ENCODE measurements around the gene LCN12. TPM values are rescaled to one million over a fixed set of nuclear protein-coding genes. Genes with fewer than 3 reads are reported as not detected.

LCN12 gene
- total and polyA plus RNA-seq, 11 donors = 0.46 to 23.7 (median 4.2) TPM

DNA sequence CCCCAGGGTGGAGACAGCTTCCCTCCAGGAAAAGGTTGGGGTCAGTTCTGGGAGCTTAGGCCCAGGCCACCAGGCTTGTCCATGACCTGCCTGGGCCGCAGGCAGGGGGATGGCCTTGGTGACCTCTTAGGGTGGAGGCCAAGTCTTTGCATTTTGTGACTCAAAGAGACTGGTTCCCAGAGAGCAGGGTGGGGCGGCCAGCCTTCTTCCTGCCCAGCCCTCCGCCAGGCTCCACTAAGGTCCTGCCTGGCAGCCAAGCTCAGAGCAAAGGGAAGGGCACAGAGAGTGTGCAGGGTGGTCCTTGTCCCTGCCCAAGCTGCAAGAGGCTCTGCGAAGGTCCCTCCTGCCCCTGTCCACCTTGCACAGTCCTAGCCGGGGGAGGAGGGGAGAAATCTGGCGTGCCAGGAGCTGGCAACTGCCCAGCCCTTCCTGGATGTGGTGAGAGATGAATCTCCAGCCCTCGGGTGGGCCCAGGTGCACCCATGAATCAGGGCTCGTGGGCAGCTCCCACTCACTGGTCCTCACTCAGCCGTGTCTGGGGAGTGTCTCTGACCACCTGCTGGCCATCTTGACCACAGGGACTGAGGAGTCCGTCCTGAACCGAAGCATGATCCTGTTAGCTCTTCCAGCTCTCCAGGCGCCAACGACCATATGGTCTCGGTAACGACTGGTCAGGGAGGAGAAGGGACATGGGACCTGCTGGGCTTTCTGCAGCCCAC, 22.9 kb downstream of the LCN12 start:
- intact Hi-C loops (cut with DNase I) = loop anchor here in 2 of 10 donors (2.0 kb wide), 2 partner anchors 22 to 24 kb away; partner anchors contain the start of gene LCN12 (in 1 of the 2)
- peak in 1 of 2 donors; percentile 69 for TF ChIP-seq POLR2A (IDR thresholded peaks at IDR 0.05)
- TF ChIP-seq, protein P1, sequence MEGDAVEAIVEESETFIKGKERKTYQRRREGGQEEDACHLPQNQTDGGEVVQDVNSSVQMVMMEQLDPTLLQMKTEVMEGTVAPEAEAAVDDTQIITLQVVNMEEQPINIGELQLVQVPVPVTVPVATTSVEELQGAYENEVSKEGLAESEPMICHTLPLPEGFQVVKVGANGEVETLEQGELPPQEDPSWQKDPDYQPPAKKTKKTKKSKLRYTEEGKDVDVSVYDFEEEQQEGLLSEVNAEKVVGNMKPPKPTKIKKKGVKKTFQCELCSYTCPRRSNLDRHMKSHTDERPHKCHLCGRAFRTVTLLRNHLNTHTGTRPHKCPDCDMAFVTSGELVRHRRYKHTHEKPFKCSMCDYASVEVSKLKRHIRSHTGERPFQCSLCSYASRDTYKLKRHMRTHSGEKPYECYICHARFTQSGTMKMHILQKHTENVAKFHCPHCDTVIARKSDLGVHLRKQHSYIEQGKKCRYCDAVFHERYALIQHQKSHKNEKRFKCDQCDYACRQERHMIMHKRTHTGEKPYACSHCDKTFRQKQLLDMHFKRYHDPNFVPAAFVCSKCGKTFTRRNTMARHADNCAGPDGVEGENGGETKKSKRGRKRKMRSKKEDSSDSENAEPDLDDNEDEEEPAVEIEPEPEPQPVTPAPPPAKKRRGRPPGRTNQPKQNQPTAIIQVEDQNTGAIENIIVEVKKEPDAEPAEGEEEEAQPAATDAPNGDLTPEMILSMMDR (IDR thresholded peaks at IDR 0.05) = no peak
- no peaks in the 10 kb centered on the region for H3K9me3 ChIP-seq
- WGBS, 4 donors = 49 to 64% (median 53%) methylated on average over 7 to 15 of the region's 15 CpGs
- peak in 3 of 4 donors; percentile 1 to 6 (median 4) for ATAC-seq
- no peaks in the 10 kb centered on the region for H3K36me3 ChIP-seq
- peaks cover 10 to 66% (median 44%) of the 10 kb centered on the region in 12 donors for H3K4me1 ChIP-seq
- peak overlapping the region in 4 of 12 donors; percentile 1 to 15 (median 6) for H3K4me3 ChIP-seq
- H3K27me3 ChIP-seq = peaks cover 0 to 9% (median 0%) of the 10 kb centered on the region in 9 donors
- H3K27ac ChIP-seq = peak overlapping the region in 11 of 12 donors; percentile 47 to 98 (median 89)
- DNase-seq = peak in 1 of 5 donors; percentile 80

DNA sequence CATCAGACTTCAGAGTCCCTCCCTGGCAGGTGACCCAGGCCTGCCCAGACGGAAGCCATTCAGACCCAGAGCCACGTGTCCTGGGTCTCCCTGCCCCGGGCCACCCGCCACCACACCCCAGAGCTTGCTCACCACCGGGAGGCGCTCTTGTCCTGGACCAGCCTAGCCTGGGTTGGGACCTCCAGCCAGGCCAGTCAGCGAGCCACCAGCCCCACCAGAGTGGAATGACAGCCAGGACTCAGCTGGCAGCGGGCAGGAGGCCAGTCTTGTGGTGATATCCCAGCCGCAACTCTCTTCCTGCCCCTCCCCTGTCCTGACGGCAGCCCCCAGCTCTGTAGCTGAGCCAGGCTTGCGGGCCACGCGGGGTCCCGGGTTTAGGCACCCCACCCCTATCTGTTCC, 23.6 kb downstream of the LCN12 start:
- ATAC-seq (peak in 3 of 4 donors; percentile 1 to 26 (median 4)), DNase-seq (peak; percentile 74 to 86 (median 78))
- Histone ChIP-seq H3K27ac (peak overlapping the region in 11 of 12 donors; percentile 47 to 98 (median 89)), H3K9me3 (no peaks in the 10 kb centered on the region), H3K4me1 (peaks cover 10 to 72% (median 48%) of the 10 kb centered on the region in 12 donors), H3K36me3 (no peaks in the 10 kb centered on the region), H3K27me3 (peaks cover 0 to 9% (median 0%) of the 10 kb centered on the region in 9 donors), H3K4me3 (peak overlapping the region in 3 of 12 donors; percentile 1 to 6 (median 6))
- 16 to 38% (median 25%) methylated on average over 5 to 14 of the region's 14 CpGs for WGBS, 4 donors
- TF ChIP-seq, protein P1 (IDR thresholded peaks at IDR 0.05) = peak; percentile 12 to 60 (median 38)
- TF ChIP-seq POLR2A (IDR thresholded peaks at IDR 0.05) = no peak
- intact Hi-C loops (cut with DNase I) = loop anchor here in 3 of 10 donors (2.0 kb wide), 2 partner anchors 23 to 25 kb away; partner anchors contain the start of gene LCN12 (in 1 of the 3)

DNA sequence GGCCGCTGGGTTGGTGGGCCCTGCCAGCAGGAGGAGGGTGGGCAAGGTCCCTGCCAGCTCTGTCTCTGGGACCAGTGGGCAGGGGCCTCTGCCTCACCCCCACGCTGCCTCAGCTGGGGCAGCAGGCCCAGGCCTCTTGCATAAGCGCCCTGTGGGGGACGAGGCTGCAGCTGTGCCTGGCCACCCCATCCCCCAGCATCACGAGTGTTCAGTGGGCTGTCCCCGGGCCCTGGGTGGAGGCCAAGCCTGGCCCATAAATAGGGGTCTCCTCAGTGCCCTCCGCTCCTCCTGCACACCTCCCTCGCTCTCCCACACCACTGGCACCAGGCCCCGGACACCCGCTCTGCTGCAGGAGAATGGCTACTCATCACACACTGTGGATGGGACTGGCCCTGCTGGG, 25.1 kb downstream of the LCN12 start, which contains the start of gene PTGDS:
PTGDS (plus strand) TSS at position 282 of the 400 bp plus-strand sequence; CDS start at position 357, 75 bp downstream.
- Histone ChIP-seq H3K4me3 (peak within 1 kb of the TSS; percentile 37 to 73 (median 62)), H3K9me3 (no peaks in the 10 kb centered on the region), H3K4me1 (peaks cover 10 to 88% (median 59%) of the 10 kb centered on the region in 12 donors), H3K27ac (peak within 1 kb of the TSS; percentile 57 to 98 (median 88)), H3K36me3 (no peaks in the 10 kb centered on the region), H3K27me3 (peaks cover 0 to 9% (median 0%) of the 10 kb centered on the region in 9 donors)
- TF ChIP-seq, protein P1 (IDR thresholded peaks at IDR 0.05) = no peak
- TF ChIP-seq POLR2A (IDR thresholded peaks at IDR 0.05) = no peak
- intact Hi-C loops (cut with DNase I) = loop anchor here in 3 of 10 donors (1.0 to 2.0 kb wide), 3 partner anchors 26 to 28 kb away; no protein-coding TSS in a partner anchor
- 41 to 61% (median 55%) methylated on average over 4 to 10 of the region's 10 CpGs for WGBS, 4 donors
- ATAC-seq = peak; percentile 34 to 67 (median 53)
- DNase-seq = peak; percentile 77 to 93 (median 86)

DNA sequence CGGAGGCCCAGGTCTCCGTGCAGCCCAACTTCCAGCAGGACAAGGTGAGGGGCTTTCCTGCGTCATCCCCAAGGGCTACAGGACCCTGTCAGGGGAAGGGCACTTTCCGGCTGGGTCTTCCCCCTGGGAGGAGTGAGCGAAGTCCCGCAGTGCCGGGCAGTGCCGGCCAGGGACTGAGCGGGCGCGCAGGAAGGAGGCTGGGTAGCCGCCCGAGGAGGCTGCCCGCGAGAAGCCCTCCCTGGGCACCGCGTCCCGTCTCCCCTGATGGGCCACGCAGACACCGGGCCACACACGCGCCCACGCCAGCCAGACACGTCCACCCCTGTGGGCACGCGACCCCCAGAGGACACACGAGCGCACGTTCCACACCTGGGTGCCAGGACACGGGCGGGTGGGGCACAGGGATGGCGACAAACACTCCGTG, 25.6 kb downstream of the LCN12 start:
- H3K9me3 ChIP-seq = no peaks in the 10 kb centered on the region
- peak overlapping the region; percentile 57 to 98 (median 88) for H3K27ac ChIP-seq
- DNase-seq (no peak), ATAC-seq (no peak)
- peaks cover 10 to 92% (median 63%) of the 10 kb centered on the region in 12 donors for H3K4me1 ChIP-seq
- peak overlapping the region; percentile 37 to 73 (median 62) for H3K4me3 ChIP-seq
- H3K27me3 ChIP-seq = peaks cover 0 to 9% (median 0%) of the 10 kb centered on the region in 9 donors
- 10 to 12% (median 12%) methylated on average over 7 to 33 of the region's 33 CpGs for WGBS, 4 donors
- H3K36me3 ChIP-seq = no peaks in the 10 kb centered on the region
- intact Hi-C loops (cut with DNase I) = loop anchor here in 3 of 10 donors (1.0 to 2.0 kb wide), 3 partner anchors 27 to 28 kb away; no protein-coding TSS in a partner anchor
- no peak for TF ChIP-seq POLR2A (IDR thresholded peaks at IDR 0.05)
- TF ChIP-seq, protein P1 (IDR thresholded peaks at IDR 0.05) = no peak

All from heart left ventricle (tissue), 16 donors.